Measurements from ENCODE around the gene CDO1.

The CDO1 gene

GRCh38 chr5:115758356-115758755 lies 58.1 kb downstream of the CDO1 start:
- no peaks in the 10 kb centered on the region for H3K9me3 ChIP-seq
- no peak for DNase-seq
- no peak overlapping the region for H3K4me3 ChIP-seq (ENCODE audit: low read depth, low read length)
- H3K4me1 ChIP-seq = no peaks in the 10 kb centered on the region
- H3K36me3 ChIP-seq = no peaks in the 10 kb centered on the region
- no peak for TF ChIP-seq CTCF (IDR thresholded peaks at IDR 0.05; ENCODE audit: low read depth, low read length)
- H3K27me3 ChIP-seq = no peaks in the 10 kb centered on the region

GRCh38 chr5:115755675-115756074 lies 60.8 kb downstream of the CDO1 start:
- no peaks in the 10 kb centered on the region for H3K9me3 ChIP-seq
- H3K4me1 ChIP-seq = no peaks in the 10 kb centered on the region
- DNase-seq = no peak
- TF ChIP-seq CTCF (IDR thresholded peaks at IDR 0.05; ENCODE audit: low read depth, low read length) = no peak
- H3K4me3 ChIP-seq (ENCODE audit: low read depth, low read length) = no peak overlapping the region
- no peaks in the 10 kb centered on the region for H3K36me3 ChIP-seq
- peaks cover 7% of the 10 kb centered on the region for H3K27me3 ChIP-seq

All from BE2C (cell line).